HCT116 (cell line): ENCODE measurements around the gene PGLYRP4. TPM values are rescaled to one million over a fixed set of nuclear protein-coding genes. Genes with fewer than 3 reads are reported as not detected.
"Not testable (repeated sequence)": the region's sequence is repeated elsewhere in the genome, so short reads cannot be mapped to it uniquely, and the experiment has no call there.

Experiments used
- ATAC-seq: fragments of 200-7000 bp; cut with Tn5 transposase; 2 replicates; pipeline ENCODE4 v1.9.1; 2020; ENCODE audit warnings: mild to moderate bottlenecking, moderate library complexity
- BruUV-seq: library from RNA; stranded (reverse); fragments of 400-500 nt; replicated peaks from 2 replicates; lab custom pipeline; 2021; lab: Mats Ljungman, UMichigan
- CTCF ChIA-PET: fragments of 300-600 bp; sonication (Branson Sonifier 250); formaldehyde crosslinking; loops from one replicate; lab custom pipeline; 2021; ENCODE audit warnings: antibody characterized with exemption; lab: Charles Lee
- POLR2A ChIA-PET: fragments of 300-600, 350-600 bp; sonication (Branson Sonifier 250); formaldehyde crosslinking; loops from one replicate; lab custom pipeline; 2021; ENCODE audit warnings: antibody characterized with exemption; lab: Charles Lee
- RAD21 ChIA-PET, 2 experiments: fragments of 300-600 bp; sonication (Branson Sonifier 250); formaldehyde crosslinking; loops; one replicate each; lab custom pipeline; 2023; ENCODE audit warnings: low total read pairs in 2 of 2; ENCODE audit not compliant: uncharacterized antibody in 2 of 2, unreplicated experiment in 2 of 2, low non-redundant PET in 1 of 2; lab: Charles Lee
- DNase-seq: peaks from one replicate; pipeline ENCODE4 v3.0.0-alpha.2; 2010; ENCODE audit warnings: low read depth, low spot score
- H2AFZ ChIP-seq: fragments of 200-600 bp; shearing (Covaris generic), sonication (generic); 2 replicates; pipeline ENCODE4 v1.6.1; 2017; ENCODE audit warnings: low read depth, mixed run types, mixed read lengths, antibody characterized with exemption, low read length; ENCODE audit not compliant: poor library complexity, severe bottlenecking
- H3K27ac ChIP-seq: 2 replicates; pipeline ENCODE4 v1.5.1; 2012; ENCODE audit warnings: low read depth, low read length
- H3K27me3 ChIP-seq: fragments of 200-600 bp; sonication (generic); 2 replicates; pipeline ENCODE4 v1.6.1; 2016; ENCODE audit warnings: mixed run types, low read length, mixed read lengths; ENCODE audit not compliant: insufficient read depth
- H3K36me3 ChIP-seq, 2 experiments: fragments of 200-500 bp in 1 of 2; fragments of 200-600 bp in 1 of 2; sonication (Bioruptor generic) in 1 of 2; sonication (generic) in 1 of 2; 2 replicates each; pipeline versions ENCODE4 v1.5.1 to v1.6.1; 2014 to 2016; ENCODE audit warnings: low read length in 2 of 2, inconsistent platforms in 1 of 2, mixed read lengths in 1 of 2, mixed run types in 1 of 2; ENCODE audit not compliant: insufficient read depth in 2 of 2, control insufficient read depth in 1 of 2
- H3K4me1 ChIP-seq, 2 experiments: fragments of 200-600 bp in 1 of 2; sonication (generic) in 1 of 2; 2 replicates each; pipeline versions ENCODE4 v1.5.1 to v1.6.1; 2012 to 2017; ENCODE audit warnings: low read length in 2 of 2, inconsistent platforms in 1 of 2, mild to moderate bottlenecking in 1 of 2, mixed read lengths in 1 of 2, mixed run types in 1 of 2, moderate library complexity in 1 of 2; ENCODE audit not compliant: insufficient read depth in 2 of 2, control insufficient read depth in 1 of 2
- H3K4me2 ChIP-seq: fragments of 200-600 bp; sonication (generic); 2 replicates; pipeline ENCODE4 v1.6.1; 2017; ENCODE audit warnings: mixed run types, low read length, mixed read lengths
- H3K4me3 ChIP-seq, 2 experiments: fragments of 200-600 bp in 1 of 2; sonication (generic) in 1 of 2; replicated peaks in 1 of 2; 2 replicates each; pipeline ENCODE4 v1.5.1; 2011 to 2016; ENCODE audit warnings: low read length in 2 of 2, control low read depth in 1 of 2, low read depth in 1 of 2, mild to moderate bottlenecking in 1 of 2, mixed read lengths in 1 of 2, mixed run types in 1 of 2
- H3K79me2 ChIP-seq: fragments of 200-600 bp; sonication (generic); 2 replicates; pipeline ENCODE4 v1.6.1; 2017; ENCODE audit warnings: mild to moderate bottlenecking, mixed run types, low read length, moderate library complexity, mixed read lengths; ENCODE audit not compliant: insufficient read depth
- H3K9ac ChIP-seq: fragments of 200-600 bp; sonication (generic); 2 replicates; pipeline ENCODE4 v1.6.1; 2016; ENCODE audit warnings: low read length, mixed read lengths
- H3K9me2 ChIP-seq: fragments of 200-600 bp; sonication (generic), shearing (Covaris generic); 2 replicates; pipeline ENCODE4 v1.6.1; 2017; ENCODE audit warnings: mixed run types, mild to moderate bottlenecking, moderate library complexity; ENCODE audit not compliant: insufficient read depth
- H3K9me3 ChIP-seq, 2 experiments: fragments of 200-500 bp in 1 of 2; fragments of 200-600 bp in 1 of 2; sonication (Bioruptor generic) in 1 of 2; sonication (generic) in 1 of 2; 2 replicates each; pipeline ENCODE4 v1.6.1; 2014 to 2017; ENCODE audit warnings: low read length in 2 of 2, mixed read lengths in 2 of 2, inconsistent platforms in 1 of 2, low read depth in 1 of 2, mild to moderate bottlenecking in 1 of 2, mixed run types in 1 of 2, moderate library complexity in 1 of 2; ENCODE audit not compliant: control insufficient read depth in 1 of 2, insufficient read depth in 1 of 2
- H4K20me1 ChIP-seq: fragments of 200-600 bp; sonication (generic), shearing (Covaris generic); 2 replicates; pipeline ENCODE4 v1.6.1; 2017; ENCODE audit warnings: mixed run types, mild to moderate bottlenecking, moderate library complexity; ENCODE audit not compliant: insufficient read depth
- EZH2 ChIP-seq: fragments of 200-600 bp; sonication (generic); IDR thresholded peaks from 2 replicates; pipeline ENCODE4 v1.6.1; 2017; ENCODE audit warnings: antibody characterized with exemption, mixed run types
- FOSL1 ChIP-seq: IDR thresholded peaks from 2 replicates; pipeline ENCODE4 v1.6.1; 2012; ENCODE audit warnings: low read depth
- POLR2AphosphoS5 ChIP-seq: IDR thresholded peaks from 2 replicates; pipeline ENCODE4 v1.6.1; 2011; ENCODE audit warnings: mild to moderate bottlenecking, low read depth, low read length, moderate library complexity
- SP1 ChIP-seq: IDR thresholded peaks from 2 replicates; pipeline ENCODE4 v1.6.1; 2012; ENCODE audit warnings: low read depth
- intact Hi-C: fragments of 100-400 bp; cut with micrococcal nuclease; formaldehyde crosslinking; loops from 2 replicates; pipeline ENCODE4 v1.10.0; 2022
- total RNA-seq: library from RNA; stranded (reverse); gene quantifications from one replicate; pipeline ENCODE4 v1.2.1, GENCODE V29; 2021; ENCODE audit not compliant: unreplicated experiment

The PGLYRP4 gene
- total RNA-seq, 1 experiment from 2014 or later, result not detected

- BruUV-seq, ATAC-seq, H3K4me3 ChIP-seq, H3K9ac ChIP-seq, H3K27ac ChIP-seq, DNase-seq, H2AFZ ChIP-seq, RAD21 ChIA-PET, H4K20me1 ChIP-seq, H3K9me3 ChIP-seq, H3K36me3 ChIP-seq, intact Hi-C loops, H3K9me2 ChIP-seq, H3K4me2 ChIP-seq, POLR2A ChIA-PET, H3K27me3 ChIP-seq, CTCF ChIA-PET, H3K79me2 ChIP-seq, H3K4me1 ChIP-seq: not testable (repeated sequence)
Measured at GRCh38 chr1:153316013-153316412, 32.6 kb downstream of the PGLYRP4 start.

DNA sequence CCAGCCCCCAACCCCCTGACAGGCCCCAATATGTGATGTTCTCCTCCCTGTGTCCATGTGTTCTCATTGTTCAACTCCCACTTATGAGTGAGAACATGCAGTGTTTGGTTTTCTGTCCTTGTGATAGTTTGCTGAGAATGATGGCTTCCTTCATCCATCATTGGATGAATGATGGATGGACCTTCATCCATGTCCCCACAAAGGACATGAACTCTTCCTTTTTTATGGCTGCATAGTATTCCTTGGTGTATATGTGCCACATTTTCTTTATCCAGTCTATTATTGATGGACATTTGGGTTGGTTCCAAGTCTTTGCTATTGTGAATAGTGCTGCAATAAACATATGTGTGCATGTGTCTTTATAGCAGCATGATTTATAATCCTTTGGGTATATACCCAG is 34.3 kb downstream of the PGLYRP4 start:
- H2AFZ ChIP-seq, DNase-seq, H3K4me3 ChIP-seq, POLR2A ChIA-PET, ATAC-seq, BruUV-seq, H3K36me3 ChIP-seq, H3K4me1 ChIP-seq, H3K79me2 ChIP-seq, H3K4me2 ChIP-seq, H3K27ac ChIP-seq, H3K9ac ChIP-seq, intact Hi-C loops, H3K9me2 ChIP-seq, CTCF ChIA-PET, H4K20me1 ChIP-seq, H3K9me3 ChIP-seq, RAD21 ChIA-PET, H3K27me3 ChIP-seq: not testable (repeated sequence)

DNA sequence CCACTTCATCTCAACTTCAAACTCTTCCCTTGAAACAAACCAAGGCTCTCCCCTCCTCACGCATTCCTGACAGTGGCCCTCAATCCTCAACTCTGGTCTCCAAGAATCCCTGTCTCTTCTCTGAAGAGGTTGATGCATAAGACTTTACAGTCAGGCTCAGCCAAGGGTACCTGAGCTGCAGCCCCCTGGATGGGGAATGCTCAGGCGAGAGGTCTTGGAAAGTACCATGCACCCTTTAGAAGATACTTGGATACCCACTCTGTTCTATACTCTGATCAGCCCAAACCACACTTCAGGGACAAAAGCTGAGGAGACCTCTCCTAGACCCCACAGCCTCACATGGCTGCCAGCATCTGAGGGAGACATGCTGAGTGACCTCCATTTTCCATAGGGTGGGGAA is 35.4 kb downstream of the PGLYRP4 start:
- ChIA-PET CTCF (interaction anchor here (1.2 to 1.5 kb wide), 2 partner anchors 39 to 41 kb away, joined by 3 to 7 read pairs; no protein-coding TSS in a partner anchor), POLR2A (no interaction called here), RAD21 (no interaction called here)
- no peak overlapping the region for H3K9ac ChIP-seq
- intact Hi-C loops, result no loop called here
- H3K79me2 ChIP-seq, result no peaks in the 10 kb centered on the region
- H3K9me3 ChIP-seq, result no peaks in the 10 kb centered on the region
- no peak overlapping the region for H3K27ac ChIP-seq
- H3K9me2 ChIP-seq, result no peaks in the 10 kb centered on the region
- H3K4me3 ChIP-seq, result no peak overlapping the region
- no TSS peak for BruUV-seq
- TF ChIP-seq FOSL1 (no peak), EZH2 (no peak), SP1 (no peak), POLR2AphosphoS5 (no peak)
- no peaks in the 10 kb centered on the region for H4K20me1 ChIP-seq
- H3K4me1 ChIP-seq, result no peaks in the 10 kb centered on the region
- H3K4me2 ChIP-seq, result no peak overlapping the region
- ATAC-seq (no peak), DNase-seq (no peak)
- H2AFZ ChIP-seq, result no peak overlapping the region
- H3K27me3 ChIP-seq, result no peaks in the 10 kb centered on the region
- no peaks in the 10 kb centered on the region for H3K36me3 ChIP-seq
